A673 (cell line): Measurements from ENCODE around the gene USP20. TPM values are rescaled to one million over a fixed set of nuclear protein-coding genes. Genes with fewer than 3 reads are reported as not detected.

Experiments used
- BruUV-seq: library from RNA; stranded (reverse); fragments of 400-500 nt; replicated peaks from 2 replicates; lab custom pipeline; 2021; lab: Mats Ljungman, UMichigan
- CTCF ChIA-PET: fragments of 300-600 bp; sonication (Branson Sonifier 250); formaldehyde crosslinking; loops from one replicate; lab custom pipeline; 2022; ENCODE audit warnings: antibody characterized with exemption; lab: Charles Lee
- POLR2A ChIA-PET: fragments of 300-600 bp; sonication (Branson Sonifier 250); formaldehyde crosslinking; loops from one replicate; lab custom pipeline; 2022; ENCODE audit warnings: antibody characterized with exemption; ENCODE audit not compliant: low non-redundant PET; lab: Charles Lee
- DNase-seq: peaks from one replicate; pipeline ENCODE4 v3.0.0-alpha.2; 2015; ENCODE audit warnings: low spot score
- H3K27ac ChIP-seq: fragments of 200-600 bp; sonication (generic); 2 replicates; pipeline ENCODE4 v1.5.1; 2016; ENCODE audit warnings: mixed run types, low read depth, mild to moderate bottlenecking, mixed read lengths, antibody characterized with exemption, low read length; ENCODE audit not compliant: poor library complexity, severe bottlenecking
- H3K27me3 ChIP-seq: fragments of 200-600 bp; sonication (generic); replicated peaks from 2 replicates; pipeline ENCODE4 v1.6.1; 2017; ENCODE audit warnings: mixed run types, low read depth, mild to moderate bottlenecking, mixed read lengths, antibody characterized with exemption, low read length; ENCODE audit not compliant: insufficient read depth, poor library complexity
- H3K36me3 ChIP-seq: fragments of 200-600 bp; sonication (generic); 2 replicates; pipeline ENCODE4 v1.6.1; 2016; ENCODE audit warnings: mixed run types, mild to moderate bottlenecking, mixed read lengths, antibody characterized with exemption, low read length; ENCODE audit not compliant: insufficient read depth, poor library complexity, severe bottlenecking
- H3K4me1 ChIP-seq: fragments of 200-600 bp; sonication (generic); 2 replicates; pipeline ENCODE4 v1.6.1; 2017; ENCODE audit warnings: mixed run types, mild to moderate bottlenecking, mixed read lengths, antibody characterized with exemption, low read length; ENCODE audit not compliant: insufficient read depth, poor library complexity, severe bottlenecking
- H3K4me3 ChIP-seq: fragments of 200-600 bp; sonication (generic); 2 replicates; pipeline ENCODE4 v1.5.1; 2016; ENCODE audit warnings: low read depth, mixed run types, mild to moderate bottlenecking, mixed read lengths, low read length; ENCODE audit not compliant: poor library complexity, severe bottlenecking
- H3K9me3 ChIP-seq: fragments of 200-600 bp; sonication (generic); 2 replicates; pipeline ENCODE4 v1.6.1; 2016; ENCODE audit warnings: mixed run types, low read depth, mild to moderate bottlenecking, mixed read lengths, antibody characterized with exemption, low read length; ENCODE audit not compliant: poor library complexity, severe bottlenecking
- CTCF ChIP-seq: fragments of 300-800, 200-600 bp; sonication (generic); conservative IDR thresholded peaks from 2 replicates; pipeline ENCODE4 v1.5.1; 2017; ENCODE audit warnings: low read depth, mild to moderate bottlenecking, antibody characterized with exemption, low read length, moderate library complexity, mixed read lengths
- EZH2 ChIP-seq: fragments of 200-600 bp; sonication (generic); IDR thresholded peaks from 2 replicates; pipeline ENCODE4 v1.6.1; 2017; ENCODE audit warnings: borderline replicate concordance, low read depth, mild to moderate bottlenecking, mixed read lengths, antibody characterized with exemption, low read length; ENCODE audit not compliant: poor library complexity, severe bottlenecking
- intact Hi-C: fragments of 100-400 bp; cut with micrococcal nuclease; formaldehyde crosslinking; loops from one replicate; pipeline ENCODE4 v1.10.0; 2022; ENCODE audit not compliant: unreplicated experiment
- total RNA-seq: library from RNA; stranded (reverse); gene quantifications from 2 replicates; pipeline ENCODE4 v1.2.3, GENCODE V29; 2021

USP20 gene
- total RNA-seq, 1 experiment from 2014 or later, result 17.1 TPM

- intact Hi-C loops, result loop anchor here (5.0 kb wide), 3 partner anchors 56 to 226 kb away; partner anchors contain the start of gene FNBP1
- no peaks in the 10 kb centered on the region for H3K27me3 ChIP-seq
- CTCF ChIA-PET, result no interaction called here
These were observed 46.5 kb downstream of the USP20 start for GRCh38 chr9:129881547-129882324.

GRCh38 chr9:129884220-129885017, 49.2 kb downstream of the USP20 start:
- Histone ChIP-seq H3K27ac (peak overlapping the region; percentile 77), H3K4me1 (peaks cover 71% of the 10 kb centered on the region), H3K27me3 (no peaks in the 10 kb centered on the region), H3K36me3 (peaks cover 29% of the 10 kb centered on the region), H3K4me3 (no peak overlapping the region), H3K9me3 (no peaks in the 10 kb centered on the region)
- intact Hi-C loops, result loop anchor here (2.0 to 5.0 kb wide), 4 partner anchors 53 to 223 kb away; partner anchors contain the start of gene FNBP1
- ChIA-PET CTCF (no interaction called here), POLR2A (no interaction called here)
- BruUV-seq, result no TSS peak
- peak; percentile 97 for DNase-seq
- no peak for TF ChIP-seq EZH2

More at GRCh38 chr9:129881547-129882324, 46.5 kb downstream of the USP20 start:
- peaks cover 52% of the 10 kb centered on the region for H3K4me1 ChIP-seq
- H3K36me3 ChIP-seq, result peaks cover 12% of the 10 kb centered on the region
- no peaks in the 10 kb centered on the region for H3K9me3 ChIP-seq
- no peak overlapping the region for H3K4me3 ChIP-seq
- no TSS peak for BruUV-seq
- DNase-seq, result no peak
- POLR2A ChIA-PET, result no interaction called here
- peak overlapping the region; percentile 79 for H3K27ac ChIP-seq
- TF ChIP-seq EZH2 (no peak), CTCF (no peak)

- H3K36me3 ChIP-seq, result peaks cover 35% of the 10 kb centered on the region
- no peak overlapping the region for H3K4me3 ChIP-seq
- H3K27me3 ChIP-seq, result no peaks in the 10 kb centered on the region
- H3K27ac ChIP-seq, result peak overlapping the region; percentile 77
- peak; percentile 42 for DNase-seq
- BruUV-seq, result no TSS peak
- POLR2A ChIA-PET, result no interaction called here
- CTCF ChIA-PET, result no interaction called here
- H3K4me1 ChIP-seq, result peaks cover 70% of the 10 kb centered on the region
- TF ChIP-seq CTCF, result no peak
- TF ChIP-seq EZH2, result no peak
- H3K9me3 ChIP-seq, result no peaks in the 10 kb centered on the region
- intact Hi-C loops, result loop anchor here (2.0 kb wide), 1 partner anchor 80 kb away; no protein-coding TSS in a partner anchor
These were observed 49.9 kb downstream of the USP20 start for GRCh38 chr9:129885018-129885669.
